Kasumi-1 (cell line): ENCODE results near the gene RNF225.
"Not testable (repeated sequence)": the region's sequence is repeated elsewhere in the genome, so short reads cannot be mapped to it uniquely, and the experiment has no call there.

Experiments used
- DNase-seq, 2 experiments: peaks; one replicate each; lab custom pipeline; 2025; lab: John Stamatoyannopoulos, UW

RNF225 gene

GRCh38 chr19:58409010-58409790, 13.7 kb downstream of the RNF225 start:
- peak; percentile 67 to 72 for DNase-seq

- DNase-seq, result no peak
Observed at GRCh38 chr19:58416604-58417003, 21.1 kb downstream of the RNF225 start.

GRCh38 chr19:58417071-58417470, 21.6 kb downstream of the RNF225 start:
- no peak for DNase-seq

DNA sequence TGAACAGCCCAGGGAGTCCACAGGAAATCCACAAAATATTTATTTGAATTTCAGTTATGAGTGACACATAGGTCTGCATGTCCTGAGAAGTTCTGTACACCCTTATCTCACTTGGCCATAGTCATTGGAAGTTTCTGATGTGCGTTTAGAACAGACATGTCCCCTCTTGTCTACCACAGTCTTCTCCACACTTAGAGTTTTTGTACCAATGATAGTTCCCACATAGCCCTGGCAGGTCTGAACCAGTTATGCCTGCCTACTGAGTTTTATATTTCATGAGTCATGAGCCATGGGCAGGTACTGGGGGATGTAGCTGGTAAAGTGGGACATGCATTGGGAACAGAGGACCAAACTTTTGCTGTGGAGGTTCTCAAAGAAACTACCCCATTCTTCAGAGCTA, 33.2 kb downstream of the RNF225 start:
- DNase-seq, result no peak

DNA sequence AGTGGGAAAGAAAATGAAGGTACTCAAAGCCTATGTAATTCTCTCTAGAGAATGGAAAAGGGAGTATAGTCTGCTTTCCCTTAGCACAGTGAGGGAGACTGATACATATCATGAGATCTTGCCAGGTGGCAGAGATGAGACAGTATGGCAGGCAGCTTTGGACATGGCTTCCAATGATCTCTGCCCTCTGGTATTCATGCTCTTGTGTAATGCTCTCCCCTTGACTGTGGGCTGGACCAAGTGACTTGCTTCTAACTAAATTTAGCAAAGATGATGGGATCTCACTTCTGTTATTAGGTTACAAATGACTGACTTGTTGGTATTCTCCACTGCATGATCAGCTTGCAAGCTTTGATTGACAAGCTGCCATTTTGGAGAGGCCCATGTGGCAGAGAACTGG, 34.3 kb downstream of the RNF225 start:
- DNase-seq, result no peak

DNA sequence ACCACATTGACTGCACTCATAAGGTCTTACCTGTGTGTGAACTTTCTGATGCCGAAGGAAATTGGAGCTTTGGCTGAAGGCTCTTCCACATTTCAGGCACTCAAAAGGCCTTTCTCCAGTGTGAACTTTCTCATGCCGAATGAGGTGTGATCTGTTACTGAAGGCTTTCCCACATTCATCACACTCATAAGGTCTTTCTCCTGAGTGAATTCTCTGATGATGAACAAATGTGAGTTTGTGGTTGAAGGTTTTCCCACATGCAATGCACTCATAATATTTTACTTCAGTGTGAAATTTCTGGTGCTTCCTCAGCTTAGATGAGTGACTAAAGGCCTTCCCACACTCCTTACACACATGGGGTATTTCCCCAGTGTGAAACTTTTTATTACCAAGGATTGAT, 38.8 kb downstream of the RNF225 start:
- no peak for DNase-seq

DNA sequence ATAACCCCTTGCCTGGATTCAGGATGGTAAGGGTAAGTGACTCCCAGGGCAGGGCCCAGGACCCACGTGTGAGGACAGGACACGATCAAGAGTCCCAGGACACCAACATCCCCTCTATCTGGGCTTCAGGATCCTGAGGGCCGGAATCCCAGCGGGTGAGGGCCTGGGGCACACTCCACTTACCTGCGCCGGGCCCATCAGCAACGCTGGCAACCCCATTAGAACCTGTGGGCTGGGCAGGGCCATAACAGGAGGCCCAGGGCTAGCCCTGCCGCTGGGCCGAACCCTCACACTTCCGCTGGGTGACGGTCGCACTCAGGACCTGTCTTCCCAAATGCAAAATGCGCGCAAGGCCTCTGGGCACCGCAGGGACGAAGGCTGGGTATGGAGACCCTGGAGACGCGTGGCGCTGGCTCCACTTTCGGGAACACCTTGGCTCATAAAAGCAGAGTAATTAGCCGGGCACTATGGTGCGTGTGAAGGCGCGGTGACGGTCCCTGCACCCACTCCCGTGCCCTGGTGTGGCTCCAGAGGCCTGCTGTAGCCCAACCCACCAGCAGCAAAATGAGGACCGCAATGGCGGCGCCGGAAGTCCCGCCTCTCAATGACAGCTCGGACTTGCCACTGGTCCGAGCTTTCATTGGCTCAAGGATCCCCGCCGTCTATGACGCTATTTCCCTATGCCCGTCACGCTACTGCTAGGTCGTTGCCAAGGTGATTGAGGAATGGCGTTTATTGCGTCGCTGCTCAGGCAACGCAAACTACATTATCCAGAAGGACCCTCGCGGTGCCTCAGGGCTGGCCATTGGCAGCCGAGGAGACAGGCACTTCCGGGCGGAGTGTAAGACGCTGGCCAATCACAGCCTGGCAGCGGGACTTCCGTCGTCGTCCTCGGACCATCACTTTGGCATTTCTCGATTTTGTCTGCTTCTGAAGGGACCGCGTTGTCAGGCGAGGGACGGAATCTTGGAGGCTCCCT, 44.4 kb downstream of the RNF225 start, which contains the start of gene ZNF132:
ZNF132 (minus strand) TSS at position 578 of the 979 bp plus-strand sequence; CDS start at position 246, 332 bp downstream.
- no peak for DNase-seq

DNA sequence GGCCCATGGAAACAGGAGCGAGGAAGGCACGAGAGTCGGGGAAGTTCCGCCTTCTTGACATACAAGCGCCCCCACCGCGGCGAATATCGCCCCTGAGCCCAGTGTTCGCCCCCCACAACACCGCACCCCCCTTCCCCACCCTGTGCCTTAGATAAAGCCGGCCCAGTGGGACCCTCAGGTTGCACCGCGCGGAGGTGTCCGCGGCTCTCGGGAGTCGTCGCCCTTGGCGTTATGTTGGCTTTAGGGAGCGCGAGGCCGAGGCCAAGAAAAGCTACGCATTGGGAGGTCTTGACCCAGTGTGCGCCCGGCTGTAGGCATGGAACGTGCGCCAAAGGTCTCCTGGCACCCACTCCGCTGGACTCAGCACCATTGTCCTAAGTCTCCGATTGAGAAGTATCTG, 45.1 kb downstream of the RNF225 start:
- no peak for DNase-seq

DNA sequence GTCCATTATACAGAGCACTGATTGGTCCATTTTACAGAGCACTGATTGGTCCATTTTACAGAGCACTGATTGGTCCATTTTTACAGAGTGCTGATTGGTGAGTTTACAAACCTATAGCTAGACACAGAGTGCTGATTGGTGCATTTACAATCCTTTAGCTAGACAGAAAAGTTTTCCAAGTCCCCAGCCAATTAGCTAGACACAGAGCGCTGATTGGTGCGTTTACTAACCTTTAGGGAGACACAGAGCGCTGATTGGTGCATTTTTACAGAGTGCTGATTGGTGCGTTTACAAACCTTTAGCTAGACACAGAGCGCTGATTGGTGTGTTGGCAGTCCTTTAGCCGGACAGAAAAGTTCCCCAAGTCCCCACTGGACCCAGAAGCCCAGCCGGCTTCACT, 47.5 kb downstream of the RNF225 start:
- DNase-seq, result not testable (repeated sequence)
